Stimulated activated CD4-positive, alpha-beta T cell treated with anti-CD3 and anti-CD28 coated beads, Interleukin-15, amount 100 ng/mL, for 1 hour (primary cell): Measurements from ENCODE around the gene SCFD2.
"Not testable (repeated sequence)": the region's sequence is repeated elsewhere in the genome, so short reads cannot be mapped to it uniquely, and the experiment has no call there.

ENCODE experiments used
- DNase-seq, 2 donors: peaks; one replicate each; pipeline ENCODE4 v3.0.0-alpha.2; 2020; ENCODE audit warnings: low read depth in 1 of 2, low spot score in 1 of 2

Gene SCFD2

DNA sequence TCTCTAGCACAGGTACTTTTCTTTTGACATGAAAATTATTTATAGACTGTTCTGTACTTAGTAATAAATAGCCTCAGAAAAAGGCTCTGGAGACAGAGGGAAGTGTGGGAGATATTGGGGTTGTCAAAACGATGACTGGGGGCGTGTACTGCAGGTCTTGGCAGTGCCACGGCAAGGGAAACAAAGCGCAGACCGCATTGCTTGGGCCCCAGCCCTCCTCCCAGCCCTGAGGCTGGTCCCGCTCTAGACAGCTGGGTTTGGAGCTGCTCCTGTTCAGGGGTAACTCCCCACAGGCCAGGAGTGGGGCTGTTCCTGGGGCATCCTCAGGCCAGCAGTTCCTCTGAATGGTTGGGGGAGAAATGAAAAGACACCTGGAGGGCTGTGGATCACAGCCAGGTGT lies 372.1 kb downstream of the SCFD2 start:
- DNase-seq = no peak

DNA sequence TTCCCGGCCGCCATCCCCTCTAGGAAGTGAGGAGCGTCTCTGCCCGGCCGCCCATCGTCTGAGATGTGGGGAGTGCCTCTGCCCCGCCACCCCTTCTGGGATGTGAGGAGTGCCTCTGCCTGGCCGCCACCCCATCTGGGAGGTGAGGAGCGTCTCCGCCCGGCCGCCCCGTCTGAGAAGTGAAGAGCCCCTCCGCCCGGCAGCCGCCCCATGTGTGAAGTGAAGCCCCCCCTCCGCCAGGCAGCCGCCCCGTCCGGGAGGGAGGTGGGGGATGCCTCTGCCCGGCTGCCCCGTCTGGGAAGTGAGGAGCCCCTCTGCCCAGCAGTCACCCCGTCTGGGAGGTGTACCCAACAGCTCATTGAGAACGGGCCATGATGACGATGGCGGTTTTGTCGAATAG lies 373.3 kb downstream of the SCFD2 start:
- not testable (repeated sequence) for DNase-seq

DNA sequence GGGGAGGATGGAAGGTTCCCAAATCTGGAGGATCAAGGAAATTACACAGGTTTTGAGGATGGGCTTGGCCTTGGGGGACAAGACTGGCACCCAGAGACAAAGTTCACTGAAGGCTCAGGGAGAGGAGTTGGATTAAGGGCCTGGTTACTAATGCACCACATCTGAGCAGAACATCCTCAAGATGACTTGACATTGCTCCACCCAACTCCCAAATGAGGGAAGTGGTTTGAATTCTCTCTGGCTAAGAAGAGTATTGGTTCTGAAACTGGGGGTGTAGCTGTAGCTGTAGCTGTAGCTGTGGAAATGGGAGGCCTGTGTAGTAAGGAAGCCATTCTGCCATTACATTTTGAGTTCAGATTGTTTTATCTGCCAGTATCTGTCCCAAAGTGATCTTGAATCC lies 374.4 kb downstream of the SCFD2 start:
- no peak for DNase-seq

DNA sequence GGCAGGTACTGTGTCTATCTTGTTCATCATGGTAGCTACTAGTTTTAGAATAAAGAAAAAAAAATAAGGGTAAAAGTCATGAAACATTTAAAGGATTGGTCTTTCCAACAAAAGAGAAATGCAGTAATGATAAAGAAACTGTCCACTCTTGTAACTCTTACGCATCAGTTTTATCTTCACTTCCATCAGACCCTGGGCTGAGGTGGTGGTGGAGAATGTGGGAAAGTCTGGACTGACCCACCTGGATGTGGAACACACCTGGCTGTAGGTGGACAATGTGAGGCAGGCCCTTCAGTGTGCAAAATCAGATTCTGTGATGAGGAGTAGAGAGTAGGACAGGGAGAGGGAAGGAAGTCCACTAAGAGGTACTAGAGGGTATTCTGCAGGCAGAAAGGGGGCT lies 375.2 kb downstream of the SCFD2 start:
- DNase-seq = no peak

DNA sequence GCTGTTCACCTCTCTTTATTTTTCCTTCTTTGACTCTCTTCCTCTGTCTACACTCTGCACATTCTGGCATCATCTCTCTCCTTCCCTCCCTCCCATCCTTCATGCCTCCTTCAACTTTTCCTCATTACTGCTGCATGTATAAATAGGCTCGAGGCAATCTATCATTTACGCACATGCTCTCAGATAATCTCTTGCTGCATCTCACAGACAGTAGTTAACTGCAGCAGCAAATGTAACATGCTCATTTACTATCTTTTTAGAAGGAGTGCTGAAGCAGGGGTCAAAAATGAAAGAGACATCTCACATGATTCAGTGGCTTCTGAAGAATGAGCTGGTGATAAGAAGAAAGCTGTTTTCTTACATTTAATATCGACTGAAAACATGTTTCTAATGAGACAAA lies 376.0 kb downstream of the SCFD2 start:
- DNase-seq = no peak

DNA sequence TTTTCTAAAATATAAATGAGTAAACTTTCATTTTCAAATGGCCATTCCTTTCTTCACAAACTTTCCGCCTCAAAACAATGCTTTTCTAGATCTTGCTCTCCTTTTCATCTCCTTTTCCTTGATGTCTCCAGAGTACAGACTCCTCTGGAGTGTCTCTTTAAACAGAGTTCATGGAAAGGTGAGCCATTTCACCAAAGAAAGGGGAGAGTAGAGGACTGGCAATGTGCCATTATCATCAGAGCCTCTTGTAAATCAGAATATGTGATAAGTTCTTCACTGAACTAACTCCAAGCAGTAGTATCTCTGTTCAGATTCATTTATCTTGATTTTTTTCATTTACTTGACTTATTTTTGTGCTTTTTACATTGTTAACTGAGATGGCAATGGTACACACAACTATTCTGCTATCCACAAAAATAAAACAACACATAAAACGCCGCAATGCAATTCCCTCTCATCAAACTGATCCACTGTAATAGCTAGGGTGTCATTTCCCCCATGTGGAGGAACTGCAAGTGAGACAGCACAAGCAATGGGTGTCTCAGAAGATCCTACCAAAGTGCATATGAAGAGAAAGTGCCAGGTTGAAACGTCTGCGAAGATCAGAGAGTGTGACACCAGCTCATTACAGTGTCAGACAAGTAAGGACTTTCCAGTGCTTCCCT lies 378.3 kb downstream of the SCFD2 start:
- no peak for DNase-seq

DNA sequence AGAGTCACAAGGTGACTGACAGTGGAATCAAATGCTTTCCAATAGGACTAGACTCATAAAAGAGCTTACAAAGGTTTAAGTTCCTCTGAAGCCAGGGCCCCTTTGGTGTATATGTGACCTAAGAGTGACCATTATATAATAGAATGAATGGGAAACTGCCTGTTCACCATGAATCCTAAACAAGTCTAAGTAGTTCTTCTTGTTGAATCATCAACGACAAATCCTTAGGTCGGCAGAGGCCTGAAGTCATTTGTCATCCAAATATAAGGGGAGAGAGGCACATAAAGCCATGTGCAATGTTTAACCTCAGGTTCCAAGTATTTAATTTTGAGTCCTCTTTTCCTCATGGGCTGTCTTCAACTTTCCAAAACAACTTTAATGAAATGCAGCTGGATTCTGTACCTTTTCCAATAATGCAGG lies 381.4 kb downstream of the SCFD2 start:
- DNase-seq = no peak

DNA sequence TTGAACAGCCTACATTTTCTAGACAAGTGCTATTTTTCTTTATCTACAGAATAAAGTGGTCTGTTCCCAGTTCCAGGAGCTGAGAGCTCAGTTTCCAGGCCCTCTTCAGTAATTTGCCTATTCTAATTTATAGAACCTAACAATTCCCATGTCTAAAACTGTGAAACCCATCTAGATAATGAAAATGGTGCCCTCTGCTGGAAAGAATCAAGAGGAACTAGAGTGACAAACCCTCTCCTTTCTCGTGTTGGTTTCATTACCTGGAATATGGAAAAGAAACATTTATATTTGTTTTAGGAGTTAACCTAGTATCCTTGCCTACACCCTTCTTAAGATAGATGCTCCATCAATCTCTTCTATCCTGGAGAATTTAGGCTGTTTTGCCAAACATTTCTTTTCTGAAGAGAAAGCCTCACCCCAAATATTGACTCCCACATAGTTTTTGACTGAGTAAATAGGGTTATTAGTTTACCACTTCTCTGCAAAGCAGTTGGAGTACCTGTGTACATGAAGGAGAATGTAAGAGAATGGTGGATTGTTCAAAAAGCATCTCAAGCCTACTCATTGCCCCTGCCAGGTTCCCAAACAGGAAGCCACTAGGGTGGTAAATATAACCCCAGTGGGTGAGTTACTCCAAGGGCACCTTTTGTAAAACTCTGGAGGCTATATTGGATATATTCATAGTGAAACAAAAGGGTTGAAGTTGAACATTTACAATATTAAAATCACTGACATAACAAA lies 382.1 kb downstream of the SCFD2 start:
- no peak for DNase-seq

DNA sequence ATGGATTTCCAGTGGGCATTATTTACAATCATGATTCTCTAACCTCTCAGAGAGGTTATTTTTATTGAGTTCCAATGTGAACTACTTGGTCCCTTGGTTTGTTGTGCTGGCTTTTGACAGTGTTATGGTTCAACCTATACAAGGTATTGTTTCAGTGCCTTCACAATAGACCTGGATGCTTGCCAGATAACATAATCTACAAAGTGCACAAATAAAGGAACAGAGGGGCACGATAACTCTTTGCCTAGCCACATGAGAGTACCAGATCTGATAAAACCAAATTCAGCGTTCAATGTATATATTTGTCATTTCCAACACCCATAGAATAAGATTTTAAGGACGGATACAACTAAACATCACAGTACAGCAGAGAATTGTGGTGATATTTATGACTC lies 382.9 kb downstream of the SCFD2 start:
- DNase-seq = no peak

DNA sequence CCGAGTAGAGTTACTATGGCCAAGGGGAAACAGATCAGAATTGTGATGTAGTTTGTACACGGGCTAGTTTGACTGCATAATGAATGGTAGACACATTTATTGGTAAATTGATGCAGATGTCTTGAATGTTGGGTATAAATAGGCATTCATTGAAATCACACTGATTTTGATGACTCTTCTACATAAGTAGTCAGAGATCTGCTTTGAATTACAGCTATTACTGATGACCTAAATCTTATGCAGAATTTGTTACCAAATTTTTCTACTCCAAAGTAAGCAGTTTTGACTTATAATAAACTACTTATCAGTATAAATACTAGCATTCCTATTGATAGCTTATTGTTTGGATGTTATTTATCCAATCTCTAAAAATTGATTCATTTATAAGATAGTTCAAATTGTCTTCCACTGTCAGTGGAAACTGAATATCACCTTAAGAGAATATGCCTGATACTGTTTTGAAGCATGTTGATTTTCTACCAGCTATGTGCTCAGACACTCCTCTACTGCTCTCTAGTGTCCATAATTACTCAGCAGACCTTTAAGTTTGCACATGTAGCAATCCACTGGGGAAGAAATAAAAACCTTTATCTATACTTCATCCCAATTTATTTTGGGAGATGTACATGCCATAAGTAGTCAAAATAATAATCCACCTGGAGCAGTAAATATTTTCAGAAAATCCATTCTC lies 383.5 kb downstream of the SCFD2 start:
- no peak for DNase-seq

DNA sequence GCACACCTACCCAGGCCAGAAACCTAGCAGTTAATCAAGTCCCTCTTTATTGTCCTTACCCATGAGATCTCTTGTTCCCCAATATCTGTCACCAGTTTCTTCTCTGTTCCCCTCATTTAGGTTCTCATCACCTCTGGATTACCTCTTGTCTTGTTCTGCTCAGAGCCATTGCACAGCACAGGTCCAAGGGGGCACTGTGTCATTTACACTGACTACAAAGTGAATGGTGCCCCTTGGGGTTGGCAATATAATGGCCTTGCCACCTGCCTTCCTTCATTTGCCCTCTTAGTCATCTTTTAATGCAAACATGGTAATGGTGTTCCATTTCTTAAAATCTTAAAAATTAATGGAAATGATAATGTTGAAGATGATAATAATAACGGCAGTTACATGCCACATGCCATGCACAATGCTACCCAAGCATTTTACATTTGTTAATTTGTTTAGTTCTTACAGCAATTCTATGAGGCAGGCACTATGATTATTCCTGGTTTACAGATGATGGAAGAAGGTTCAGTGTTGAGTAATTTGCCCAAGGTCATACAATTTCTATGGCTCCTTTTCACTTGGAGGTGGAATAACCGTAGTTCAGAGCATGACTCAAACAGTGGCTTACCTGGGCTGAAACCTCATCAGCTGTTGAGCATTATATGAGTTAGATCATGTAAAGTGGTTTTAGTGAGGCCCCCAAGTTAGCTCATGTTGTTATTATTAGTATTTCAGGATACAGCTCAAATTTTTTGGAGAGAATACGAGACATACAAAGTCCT lies 385.9 kb downstream of the SCFD2 start:
- DNase-seq = no peak

DNA sequence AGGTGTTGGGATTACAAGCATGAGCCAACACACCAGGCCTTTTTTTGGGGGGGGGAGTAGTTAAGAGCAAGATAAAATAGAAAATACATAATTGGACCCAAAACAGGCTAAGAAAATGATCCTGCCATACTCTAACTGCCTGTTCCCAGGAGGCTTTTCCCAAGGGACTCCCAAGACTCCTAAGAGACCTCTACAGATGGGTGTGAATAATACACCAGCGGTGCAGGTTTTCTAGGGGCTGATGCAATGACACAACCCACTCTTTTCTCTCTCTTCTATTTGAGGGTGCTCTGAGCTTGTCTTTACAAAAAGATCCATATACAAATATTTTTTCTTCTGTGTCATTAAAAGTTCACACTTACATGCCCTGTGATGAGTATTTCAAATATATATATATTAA lies 386.8 kb downstream of the SCFD2 start:
- no peak for DNase-seq

DNA sequence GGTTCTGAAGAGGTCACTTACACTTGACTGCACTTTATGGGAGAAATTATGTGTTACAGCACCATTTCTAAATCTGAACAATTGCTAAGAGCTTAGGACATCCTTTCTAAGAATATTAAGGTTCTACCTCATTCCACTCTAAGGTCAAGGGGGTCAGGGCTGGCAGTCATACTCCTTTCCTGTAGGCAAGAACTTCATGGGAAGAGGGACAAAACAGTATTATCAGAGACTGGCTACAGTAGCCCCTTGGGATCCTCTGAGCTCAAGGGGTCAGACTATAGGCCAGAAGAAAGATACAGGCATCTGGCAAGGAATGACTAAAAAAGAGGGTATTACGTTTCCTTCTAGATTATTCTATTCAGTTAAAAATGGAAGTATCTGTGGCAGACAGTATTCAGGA lies 388.6 kb downstream of the SCFD2 start:
- DNase-seq = no peak

DNA sequence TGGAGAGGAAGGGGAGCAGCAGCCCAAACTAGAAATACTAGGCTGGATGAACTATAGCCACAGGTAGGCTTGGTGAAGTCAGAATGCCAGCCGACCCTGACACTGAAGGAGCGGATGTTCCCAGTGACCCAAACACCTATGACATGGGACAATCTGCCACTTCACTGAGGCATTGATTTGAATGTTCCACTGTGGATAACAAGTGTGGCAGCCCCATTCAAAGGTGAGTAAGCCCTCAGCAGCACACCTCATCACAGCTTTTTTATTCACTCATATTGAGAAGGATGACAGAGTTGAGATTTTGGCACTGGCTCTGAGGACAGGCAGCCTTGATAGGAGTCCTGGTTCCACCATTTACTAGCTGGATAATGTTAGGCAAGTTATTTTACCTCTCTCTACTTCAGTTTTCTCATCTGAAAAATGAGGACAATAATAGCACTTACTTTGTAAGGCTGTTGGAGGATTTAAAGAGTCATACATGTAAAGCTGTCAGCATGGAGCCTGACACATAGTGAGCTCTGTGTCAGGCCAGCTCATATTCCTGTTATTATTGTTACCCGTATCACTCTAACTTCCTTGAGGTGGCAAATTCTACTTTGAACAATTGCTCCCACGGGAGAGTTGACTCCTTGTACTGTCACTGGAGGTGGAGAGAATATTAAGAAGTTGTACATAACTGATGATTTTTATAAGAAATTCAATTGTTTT lies 389.2 kb downstream of the SCFD2 start:
- DNase-seq = no peak

DNA sequence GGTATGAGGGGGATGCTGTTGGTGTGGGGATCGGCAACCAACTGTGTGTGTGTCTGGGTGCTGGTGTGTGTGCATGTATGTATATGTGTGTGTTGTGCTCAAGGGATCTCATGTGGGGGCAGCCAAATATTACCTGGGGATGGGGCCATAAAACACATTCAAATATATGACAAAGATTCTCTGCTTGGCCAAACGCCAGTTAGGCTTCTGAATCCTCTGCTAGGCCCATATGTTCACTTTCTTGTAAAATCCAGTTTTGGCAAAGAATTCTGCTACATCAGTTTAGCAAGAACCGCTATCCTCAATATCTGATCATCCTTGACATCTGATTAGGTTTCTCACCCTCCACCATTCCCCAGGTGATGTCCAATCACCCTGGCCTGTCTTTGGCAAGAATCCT lies 397.2 kb downstream of the SCFD2 start:
- DNase-seq = no peak

DNA sequence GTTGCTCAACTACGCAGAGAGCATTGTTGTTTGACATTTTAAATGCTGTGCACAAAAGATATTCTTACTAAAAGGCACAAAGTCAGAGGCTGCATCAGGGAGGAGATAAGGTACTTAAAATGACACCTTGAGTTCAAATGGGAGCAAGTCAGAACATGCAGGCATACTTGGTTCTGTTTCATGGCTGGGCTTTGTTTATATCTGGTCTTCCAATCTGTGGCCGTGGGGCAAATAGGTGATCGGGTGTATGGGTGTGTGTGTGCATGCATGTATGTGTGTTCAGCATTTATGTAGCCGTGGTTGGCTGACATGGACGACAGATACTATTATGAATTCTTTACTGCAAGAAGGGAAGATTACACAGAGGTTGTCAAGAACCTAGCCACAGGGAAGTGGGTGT lies 397.6 kb downstream of the SCFD2 start:
- DNase-seq = no peak

DNA sequence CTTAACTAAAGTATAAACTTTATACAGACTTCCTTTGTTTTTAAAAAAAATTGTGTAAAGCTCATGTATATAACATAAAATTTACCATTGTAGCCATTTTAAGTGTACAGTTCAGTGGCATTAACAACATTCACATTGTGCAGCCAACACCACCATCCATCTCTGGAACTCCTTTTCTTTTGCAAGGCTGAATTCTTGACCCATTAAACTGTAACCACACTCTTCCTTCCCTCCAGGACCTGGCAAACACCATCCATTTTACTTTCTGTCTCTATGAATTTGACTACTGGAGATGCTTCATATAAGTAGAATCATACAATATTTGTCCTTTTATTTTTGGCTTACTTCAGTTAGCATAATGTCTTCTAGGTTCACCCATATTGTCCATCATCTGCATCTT lies 399.1 kb downstream of the SCFD2 start:
- DNase-seq = no peak

DNA sequence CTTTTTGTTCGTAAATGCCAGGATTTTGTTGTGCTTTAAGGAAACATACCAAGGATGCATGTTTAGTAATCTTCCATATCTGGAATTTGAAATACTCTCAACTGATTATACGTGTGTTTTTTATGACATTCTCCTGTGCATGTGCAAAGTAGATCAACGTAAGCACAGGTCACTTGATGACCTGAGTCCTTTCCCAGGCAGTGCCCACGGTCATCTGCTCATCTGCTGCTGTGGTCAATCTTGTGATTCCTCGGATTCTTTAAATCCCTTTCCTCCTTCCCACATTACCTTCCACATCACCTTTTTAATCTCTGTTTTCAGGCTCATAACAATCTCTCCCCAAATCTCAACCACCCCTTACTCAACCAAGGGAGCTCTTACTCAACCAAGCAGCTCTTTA lies 399.7 kb downstream of the SCFD2 start:
- no peak for DNase-seq

DNA sequence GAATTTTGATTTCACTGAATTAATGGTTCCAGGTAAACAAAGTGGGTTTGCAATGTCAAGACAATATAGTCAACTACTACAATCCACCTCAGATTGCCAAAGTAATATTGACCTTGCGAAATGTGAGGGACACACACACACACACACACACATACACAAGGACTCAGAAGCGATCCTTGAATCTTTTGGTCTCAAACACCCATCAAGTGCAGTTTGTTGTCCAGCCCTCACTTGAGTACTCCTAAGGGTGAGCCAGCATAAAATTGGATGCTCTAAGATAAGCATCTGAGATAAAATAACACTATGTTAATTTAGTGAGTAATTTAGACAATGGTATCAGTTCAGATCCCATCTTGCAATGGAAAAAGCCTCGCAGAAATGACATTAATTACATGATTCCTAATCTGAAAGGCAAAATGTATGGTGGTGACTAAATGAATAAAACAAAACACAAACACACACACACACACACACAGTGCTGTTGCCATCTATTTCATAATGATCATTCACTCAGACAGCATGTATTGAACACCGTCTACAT lies 401.2 kb downstream of the SCFD2 start:
- DNase-seq = no peak

DNA sequence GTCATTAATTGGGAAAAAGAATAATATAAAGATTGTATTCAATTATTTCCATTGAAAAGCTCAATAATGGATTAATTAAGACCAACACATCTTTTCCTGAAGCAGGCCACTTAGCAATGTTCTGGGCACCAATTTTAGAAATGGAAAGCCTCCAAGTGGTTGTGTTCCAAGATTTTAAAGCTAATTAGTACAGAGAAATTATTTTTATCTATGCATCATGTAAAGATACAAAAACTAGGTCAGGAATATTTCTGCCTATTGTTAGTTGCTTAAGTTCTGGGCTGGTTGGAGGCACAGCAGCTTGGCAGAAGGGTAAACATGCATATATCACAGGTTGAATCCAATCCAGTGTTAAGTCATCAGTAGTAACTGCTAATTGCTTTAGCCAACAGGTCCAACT lies 401.9 kb downstream of the SCFD2 start:
- no peak for DNase-seq

DNA sequence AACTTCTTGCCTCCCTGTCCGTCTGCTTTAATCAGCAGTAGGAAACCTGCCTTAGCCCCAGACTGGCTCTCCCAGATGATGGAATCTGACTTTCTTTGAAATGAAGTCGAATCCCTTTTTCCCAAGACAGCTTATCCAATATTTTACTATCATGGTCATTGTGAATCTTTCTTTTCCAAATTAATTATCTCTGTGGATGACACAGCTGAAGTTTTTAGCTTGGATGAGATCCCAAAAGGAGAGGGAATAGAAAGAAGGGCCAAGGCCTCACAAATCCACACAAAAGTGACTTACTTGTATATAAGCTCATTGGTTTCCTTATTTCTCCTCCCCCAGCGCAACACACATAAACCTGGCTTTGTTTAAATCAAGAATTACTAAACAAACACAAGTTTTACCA lies 403.1 kb downstream of the SCFD2 start:
- no peak for DNase-seq
